H1 (cell line): ENCODE results near the gene NPHP4. TPM values are rescaled to one million over a fixed set of nuclear protein-coding genes. Genes with fewer than 3 reads are reported as not detected.

Experiments used
- CTCF ChIA-PET: fragments of 300-600 bp; sonication (Branson Sonifier 250); formaldehyde crosslinking; loops from one replicate; lab custom pipeline; 2021; ENCODE audit not compliant: partially characterized antibody; lab: Charles Lee
- POLR2A ChIA-PET: fragments of 300-600 bp; sonication (Branson Sonifier 250); formaldehyde crosslinking; loops from one replicate; lab custom pipeline; 2021; ENCODE audit warnings: inconsistent platforms; ENCODE audit not compliant: partially characterized antibody; lab: Charles Lee
- DNase-seq, 2 experiments: peaks; one replicate each; pipeline versions ENCODE4 v3.0.0 to v3.0.0-alpha.2; 2010 to 2022; ENCODE audit warnings: low spot score in 2 of 2, low read depth in 1 of 2, mixed read lengths in 1 of 2
- FAIRE-seq: peaks from 2 replicates; lab custom pipeline; 2011; peaks lifted over from hg19 to GRCh38; lab: Jason Lieb, UNC
- H2AFZ ChIP-seq: 2 replicates; pipeline ENCODE4 v1.8.1; 2012; ENCODE audit warnings: low read length, inconsistent platforms
- H2AK5ac ChIP-seq: 2 replicates; pipeline ENCODE4 v1.6.1; 2013; ENCODE audit warnings: low read depth, low read length
- H2BK120ac ChIP-seq: replicated peaks from 2 replicates; pipeline ENCODE3; 2013; ENCODE audit warnings: low read depth, low read length, inconsistent platforms
- H2BK12ac ChIP-seq: 2 replicates; pipeline ENCODE4 v1.6.1; 2013; ENCODE audit warnings: low read depth, low read length
- H2BK15ac ChIP-seq: 2 replicates; pipeline ENCODE4 v1.6.1; 2013; ENCODE audit warnings: low read length
- H2BK20ac ChIP-seq: 2 replicates; pipeline ENCODE4 v1.6.1; 2013; ENCODE audit warnings: low read length
- H2BK5ac ChIP-seq: 2 replicates; pipeline ENCODE4 v1.6.1; 2013; ENCODE audit warnings: low read depth, low read length
- H3K14ac ChIP-seq: 2 replicates; pipeline ENCODE4 v1.6.1; 2013; ENCODE audit warnings: inconsistent platforms; ENCODE audit not compliant: insufficient read length
- H3K18ac ChIP-seq: 2 replicates; pipeline ENCODE4 v1.6.1; 2013; ENCODE audit warnings: low read length; ENCODE audit errors: extremely low read depth
- H3K23ac ChIP-seq: 2 replicates; pipeline ENCODE4 v1.6.1; 2013; ENCODE audit warnings: inconsistent platforms; ENCODE audit not compliant: insufficient read length
- H3K23me2 ChIP-seq: 2 replicates; pipeline ENCODE4 v1.6.1; 2013; ENCODE audit warnings: low read depth, low read length
- H3K27ac ChIP-seq: 2 replicates; pipeline ENCODE4 v1.6.1; 2011; ENCODE audit warnings: low read depth, low read length, inconsistent platforms
- H3K27me3 ChIP-seq, 4 experiments: replicated peaks in 1 of 4; 1 replicate in 1 of 4; 2 replicates in 3 of 4; pipeline versions ENCODE4 v1.6.1 to v1.8.1; 2011 to 2013; ENCODE audit warnings: low read length in 3 of 4, mild to moderate bottlenecking in 3 of 4, inconsistent platforms in 2 of 4, mixed read lengths in 2 of 4, moderate library complexity in 1 of 4; ENCODE audit not compliant: control insufficient read depth in 3 of 4, insufficient read depth in 3 of 4; ENCODE audit errors: extremely low read depth in 1 of 4
- H3K36me3 ChIP-seq, 4 experiments: 2 replicates each; pipeline versions ENCODE4 v1.6.1 to v1.8.1; 2011 to 2013; ENCODE audit warnings: mild to moderate bottlenecking in 4 of 4, low read length in 3 of 4, moderate library complexity in 2 of 4, control low read depth in 1 of 4, inconsistent platforms in 1 of 4; ENCODE audit not compliant: insufficient read depth in 4 of 4, control insufficient read depth in 2 of 4
- H3K4ac ChIP-seq: replicated peaks from 2 replicates; pipeline ENCODE3; 2013; ENCODE audit warnings: low read length, low read depth, mixed read lengths, inconsistent platforms; ENCODE audit not compliant: insufficient read length
- H3K4me1 ChIP-seq, 4 experiments: replicated peaks in 1 of 4; 1 replicate in 1 of 4; 2 replicates in 3 of 4; pipeline versions ENCODE4 v1.6.1 to v1.8.1; 2011 to 2013; ENCODE audit warnings: low read length in 3 of 4, inconsistent platforms in 2 of 4, mixed read lengths in 1 of 4; ENCODE audit not compliant: insufficient read depth in 4 of 4, control insufficient read depth in 3 of 4
- H3K4me2 ChIP-seq, 2 experiments: 2 replicates each; pipeline versions ENCODE4 v1.6.1 to v1.8.1; 2011 to 2013; ENCODE audit warnings: low read depth in 2 of 2, low read length in 2 of 2, control low read depth in 1 of 2, inconsistent platforms in 1 of 2, mild to moderate bottlenecking in 1 of 2; ENCODE audit not compliant: insufficient read depth in 1 of 2
- H3K4me3 ChIP-seq, 4 experiments: fragments of 200-600, 300-600 bp in 1 of 4; sonication (generic), shearing (Covaris generic), sonication (Bioruptor Twin) in 1 of 4; 2 replicates each; pipeline versions ENCODE4 v1.5.1 to v1.8.1; 2011 to 2016; ENCODE audit warnings: low read length in 4 of 4, low read depth in 3 of 4, control low read depth in 2 of 4, inconsistent platforms in 2 of 4, mild to moderate bottlenecking in 2 of 4, mixed read lengths in 1 of 4, moderate library complexity in 1 of 4; ENCODE audit not compliant: insufficient read depth in 2 of 4; ENCODE audit errors: extremely low read depth in 1 of 4
- H3K56ac ChIP-seq: replicated peaks from 2 replicates; pipeline ENCODE3; 2013; ENCODE audit warnings: low read depth, mild to moderate bottlenecking, mixed read lengths, low read length, inconsistent platforms; ENCODE audit not compliant: insufficient read length
- H3K79me1 ChIP-seq: 2 replicates; pipeline ENCODE4 v1.6.1; 2013; ENCODE audit warnings: low read depth, low read length, control low read depth
- H3K79me2 ChIP-seq, 2 experiments: 2 replicates each; pipeline versions ENCODE4 v1.6.1 to v1.8.1; 2012 to 2013; ENCODE audit warnings: low read length in 2 of 2, mild to moderate bottlenecking in 2 of 2, inconsistent platforms in 1 of 2; ENCODE audit not compliant: insufficient read depth in 2 of 2, control insufficient read depth in 1 of 2
- H3K9ac ChIP-seq, 4 experiments: replicated peaks in 1 of 4; 1 replicate in 1 of 4; 2 replicates in 3 of 4; pipeline versions ENCODE4 v1.6.1 to v1.8.1; 2011 to 2013; ENCODE audit warnings: low read depth in 3 of 4, low read length in 3 of 4, control low read depth in 2 of 4, mild to moderate bottlenecking in 2 of 4, moderate library complexity in 2 of 4, inconsistent platforms in 1 of 4; ENCODE audit errors: extremely low read depth in 1 of 4
- H3K9me3 ChIP-seq, 2 experiments: 2 replicates each; pipeline versions ENCODE4 v1.6.1 to v1.8.1; 2012 to 2013; ENCODE audit warnings: mild to moderate bottlenecking in 2 of 2, moderate library complexity in 2 of 2, control low read depth in 1 of 2, inconsistent platforms in 1 of 2, low read depth in 1 of 2, low read length in 1 of 2, mixed read lengths in 1 of 2; ENCODE audit not compliant: insufficient read depth in 2 of 2
- H4K20me1 ChIP-seq, 2 experiments: replicated peaks in 1 of 2; 2 replicates each; pipeline versions ENCODE3 to v1.8.1; 2011 to 2013; ENCODE audit warnings: inconsistent platforms in 2 of 2, low read length in 2 of 2, mild to moderate bottlenecking in 1 of 2; ENCODE audit not compliant: insufficient read depth in 2 of 2, control insufficient read depth in 1 of 2
- H4K5ac ChIP-seq: 2 replicates; pipeline ENCODE4 v1.6.1; 2013; ENCODE audit warnings: low read length, low read depth, mixed read lengths, inconsistent platforms; ENCODE audit not compliant: insufficient read length
- H4K8ac ChIP-seq: 2 replicates; pipeline ENCODE4 v1.8.0; 2013; ENCODE audit warnings: mild to moderate bottlenecking, moderate library complexity, low read length, inconsistent platforms; ENCODE audit not compliant: insufficient read depth; ENCODE audit errors: extremely low read depth
- H4K91ac ChIP-seq: replicated peaks from 2 replicates; pipeline ENCODE3; 2013; ENCODE audit warnings: low read length, mixed read lengths, inconsistent platforms; ENCODE audit not compliant: insufficient read length
- GTF2F1 ChIP-seq: IDR thresholded peaks from 2 replicates; pipeline ENCODE4 v1.6.1; 2012; ENCODE audit warnings: low read depth, low read length, improper control_type of control experiment, borderline replicate concordance
- RBBP5 ChIP-seq: IDR thresholded peaks from 2 replicates; pipeline ENCODE4 v1.7.1; 2012; ENCODE audit warnings: low read depth, mild to moderate bottlenecking, inconsistent platforms, low read length, moderate library complexity, borderline replicate concordance
- SP1 ChIP-seq: IDR thresholded peaks from 2 replicates; pipeline ENCODE4 v1.6.1; 2011; ENCODE audit warnings: low read depth, low read length
- WGBS, 2 experiments: shearing (Covaris generic) in 1 of 2; methylation state at CpG; one replicate each; pipeline versions ENCODE4 v1.1.6 to v1.1.7; 2013 to 2015; ENCODE audit warnings: low lambda C conversion rate in 2 of 2, mixed read lengths in 2 of 2, inconsistent platforms in 1 of 2, low coverage in 1 of 2, missing lambda C conversion rate in 1 of 2; ENCODE audit not compliant: insufficient replicate concordance in 2 of 2, insufficient coverage in 1 of 2, insufficient read length in 1 of 2; ENCODE audit errors: extremely low coverage in 1 of 2, missing lambda C conversion rate in 1 of 2; 5-methylcytosine and 5-hydroxymethylcytosine counted together
- polyA plus RNA-seq, 7 experiments: library from polyadenylated mRNA; depleted of rRNA in 3 of 7; stranded (reverse) in 5 of 7; unstranded in 2 of 7; fragments of >200 nt in 5 of 7; fragments of 200-250 nt in 2 of 7; gene quantifications; 1 replicate in 5 of 7; 2 replicates in 1 of 7; 4 replicates in 1 of 7; pipeline versions ENCODE4 v1.2.1 to v1.2.3, GENCODE V29; 2011 to 2013; ENCODE audit warnings: missing spikeins in 2 of 7, mixed read lengths in 2 of 7
- total RNA-seq: library from RNA; stranded (reverse); fragmentation: NEBNext Ultra II Directional; extraction: Animal tissue kit (Norgen Biotek cat#: 25700); gene quantifications from 2 replicates; pipeline ENCODE4 v1.2.1, GENCODE V29; 2021

Gene NPHP4
- total and polyA plus RNA-seq, 2 of the 8 experiments (the other 6 are each of a cell fraction or from before 2014, with no cell fraction given), result 5.8 to 14.0 TPM

DNA sequence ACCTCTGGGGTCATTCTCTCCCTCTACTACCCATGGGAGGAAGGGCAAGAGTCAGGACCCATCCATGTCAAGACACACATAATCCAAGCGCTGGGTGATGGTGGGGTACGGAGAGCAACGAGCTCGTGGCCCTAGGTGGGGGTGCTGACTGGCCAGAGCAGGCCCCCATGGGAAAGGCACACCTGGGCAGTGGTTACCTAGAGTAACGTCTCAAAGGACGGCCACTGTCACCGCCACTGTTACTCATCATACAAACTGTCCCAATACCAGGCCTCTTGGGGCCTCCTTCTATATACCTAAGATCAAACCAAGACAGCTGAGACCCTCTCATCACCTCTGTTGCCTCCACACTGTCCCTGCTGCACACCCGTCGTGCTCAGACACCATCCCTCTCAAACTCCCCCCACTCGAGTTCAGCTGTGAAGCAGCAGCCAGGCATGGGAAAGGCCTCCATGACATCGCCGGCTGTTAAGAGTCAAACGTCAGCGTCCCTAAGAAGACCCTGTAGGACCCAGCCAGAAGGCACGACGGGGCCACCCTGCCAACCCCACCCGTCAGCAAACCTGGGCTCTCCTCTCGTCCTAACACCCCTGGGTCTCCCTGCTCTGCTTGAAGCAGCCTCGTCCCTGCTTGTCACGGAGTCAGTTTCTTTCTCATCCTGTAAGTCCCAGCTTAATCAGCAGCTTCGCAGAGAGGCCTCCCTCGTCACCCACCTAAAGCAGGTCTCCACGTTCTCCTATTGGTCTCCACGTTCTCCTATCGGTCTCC is 15.3 kb downstream of the NPHP4 start:
- TF ChIP-seq SP1, result no peak
- TF ChIP-seq RBBP5, result no peak
- no peak for TF ChIP-seq GTF2F1
- no peak overlapping the region for H3K9ac ChIP-seq
- DNase-seq (no peak), FAIRE-seq (no peak)
- no peaks in the 10 kb centered on the region; a peak in 1 of 4 replicates for H3K9me3 ChIP-seq
- no peak overlapping the region for H3K4ac ChIP-seq
- WGBS, 2 experiments, result 85% methylated on average over 25 of the region's 25 CpGs; no CpG with 5 or more reads in 1 of the 2 experiments
- no peak overlapping the region for H3K27ac ChIP-seq
- H2AK5ac ChIP-seq, result no peak overlapping the region
- H2BK15ac ChIP-seq, result no peak overlapping the region
- no peak overlapping the region for H2BK20ac ChIP-seq
- H3K36me3 ChIP-seq, result no peaks in the 10 kb centered on the region
- no peak overlapping the region for H3K4me2 ChIP-seq
- H3K23me2 ChIP-seq, result peaks cover 2% of the 10 kb centered on the region; the same call in 1 of the 2 replicates
- H3K56ac ChIP-seq, result no peak overlapping the region
- H2BK5ac ChIP-seq, result no peak overlapping the region
- H4K5ac ChIP-seq, result no peak overlapping the region
- CTCF ChIA-PET, result interaction anchor here (0.9 to 2.8 kb wide), 7 partner anchors 15 to 466 kb away, joined by 3 to 21 read pairs (median 4); no protein-coding TSS in a partner anchor
- no peaks in the 10 kb centered on the region for H3K79me2 ChIP-seq
- no peaks in the 10 kb centered on the region for H3K27me3 ChIP-seq
- no peak overlapping the region for H2BK12ac ChIP-seq
- no peak overlapping the region for H4K8ac ChIP-seq
- peaks cover 0 to 3% of the 10 kb centered on the region in 2 experiments for H4K20me1 ChIP-seq
- H3K4me1 ChIP-seq, result peaks cover 6 to 13% (median 9%) of the 10 kb centered on the region in 4 experiments
- no peak overlapping the region for H3K23ac ChIP-seq
- H2BK120ac ChIP-seq, result no peak overlapping the region
- H3K14ac ChIP-seq, result no peak overlapping the region
- POLR2A ChIA-PET, result no interaction called here
- no peak overlapping the region for H3K4me3 ChIP-seq
- H3K79me1 ChIP-seq, result no peaks in the 10 kb centered on the region
- no peak overlapping the region for H4K91ac ChIP-seq
- no peak overlapping the region for H2AFZ ChIP-seq
- H3K18ac ChIP-seq, result no peak overlapping the region; the same call in 1 of the 2 replicates
